HL-60 (cell line): ENCODE measurements around the gene KRTAP5-8.
A peak's percentile ranks its signal among the peaks of the same experiment; 100 is the strongest.

ENCODE experiments used
- DNase-seq, 2 experiments: peaks; one replicate each; pipeline ENCODE4 v3.0.0-alpha.2; 2010 to 2020; ENCODE audit warnings: low read depth in 1 of 2, low spot score in 1 of 2
- H3K27ac ChIP-seq: fragments of 250-450 bp; sonication (Bioruptor Pico); replicated peaks from 2 replicates; pipeline ENCODE4 v1.5.1; 2020; ENCODE audit warnings: mild to moderate bottlenecking, moderate library complexity
- H3K27me3 ChIP-seq: fragments of 250-450 bp; sonication (Bioruptor Pico); 2 replicates; pipeline ENCODE4 v1.5.1; 2021; ENCODE audit warnings: mild to moderate bottlenecking, moderate library complexity; ENCODE audit not compliant: insufficient read depth, poor library complexity, severe bottlenecking
- H3K4me3 ChIP-seq: replicated peaks from 2 replicates; pipeline ENCODE4 v1.5.1; 2011; ENCODE audit warnings: mild to moderate bottlenecking, control low read depth, low read length; ENCODE audit not compliant: insufficient read depth
- CTCF ChIP-seq: IDR thresholded peaks from one replicate; pipeline ENCODE4 v1.5.1; 2011; ENCODE audit warnings: low read length, control low read depth, inconsistent platforms; ENCODE audit not compliant: insufficient read depth
- GABPA ChIP-seq: IDR thresholded peaks from 2 replicates; pipeline ENCODE4 v1.6.1; 2012; ENCODE audit warnings: low read depth
- POLR2AphosphoS5 ChIP-seq: IDR thresholded peaks from 2 replicates; pipeline ENCODE4 v1.6.1; 2012; ENCODE audit warnings: low read depth
- SPI1 ChIP-seq: IDR thresholded peaks from 2 replicates; pipeline ENCODE4 v1.6.1; 2012; ENCODE audit warnings: low read depth, mild to moderate bottlenecking, borderline replicate concordance
- TF ChIP-seq, protein P1 (sequence below): IDR thresholded peaks from 2 replicates; pipeline ENCODE4 v1.6.1; 2012; ENCODE audit warnings: low read depth; ENCODE audit not compliant: insufficient replicate concordance

Gene KRTAP5-8

DNA sequence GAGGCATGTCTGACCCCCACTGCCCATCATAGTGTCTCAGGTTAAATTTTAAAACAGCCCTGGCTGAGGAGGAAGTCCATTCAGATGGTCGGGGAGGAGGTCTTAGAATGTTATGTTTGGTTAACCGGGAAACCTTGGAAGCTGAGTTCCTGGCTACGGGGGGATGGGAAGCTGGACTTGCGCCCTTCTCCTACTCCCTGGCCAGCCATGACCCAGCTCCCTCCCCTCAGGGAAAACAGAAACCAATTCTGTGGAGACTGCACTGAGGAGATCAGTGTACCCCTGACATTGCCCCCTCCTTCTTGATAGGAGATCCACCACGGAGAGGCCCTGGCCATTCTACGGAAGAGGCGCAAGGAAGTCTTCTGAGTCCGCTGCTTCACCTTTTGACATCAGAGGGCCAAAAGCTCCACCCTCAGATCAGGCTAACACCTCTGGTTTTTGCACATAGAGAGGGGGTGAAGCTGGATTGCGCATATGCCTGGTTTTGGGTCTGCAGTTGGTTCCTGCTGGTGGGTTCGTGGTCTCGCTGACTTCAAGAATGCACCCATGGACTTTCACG, 7.7 kb downstream of the KRTAP5-8 start:
- TF ChIP-seq, protein P1, sequence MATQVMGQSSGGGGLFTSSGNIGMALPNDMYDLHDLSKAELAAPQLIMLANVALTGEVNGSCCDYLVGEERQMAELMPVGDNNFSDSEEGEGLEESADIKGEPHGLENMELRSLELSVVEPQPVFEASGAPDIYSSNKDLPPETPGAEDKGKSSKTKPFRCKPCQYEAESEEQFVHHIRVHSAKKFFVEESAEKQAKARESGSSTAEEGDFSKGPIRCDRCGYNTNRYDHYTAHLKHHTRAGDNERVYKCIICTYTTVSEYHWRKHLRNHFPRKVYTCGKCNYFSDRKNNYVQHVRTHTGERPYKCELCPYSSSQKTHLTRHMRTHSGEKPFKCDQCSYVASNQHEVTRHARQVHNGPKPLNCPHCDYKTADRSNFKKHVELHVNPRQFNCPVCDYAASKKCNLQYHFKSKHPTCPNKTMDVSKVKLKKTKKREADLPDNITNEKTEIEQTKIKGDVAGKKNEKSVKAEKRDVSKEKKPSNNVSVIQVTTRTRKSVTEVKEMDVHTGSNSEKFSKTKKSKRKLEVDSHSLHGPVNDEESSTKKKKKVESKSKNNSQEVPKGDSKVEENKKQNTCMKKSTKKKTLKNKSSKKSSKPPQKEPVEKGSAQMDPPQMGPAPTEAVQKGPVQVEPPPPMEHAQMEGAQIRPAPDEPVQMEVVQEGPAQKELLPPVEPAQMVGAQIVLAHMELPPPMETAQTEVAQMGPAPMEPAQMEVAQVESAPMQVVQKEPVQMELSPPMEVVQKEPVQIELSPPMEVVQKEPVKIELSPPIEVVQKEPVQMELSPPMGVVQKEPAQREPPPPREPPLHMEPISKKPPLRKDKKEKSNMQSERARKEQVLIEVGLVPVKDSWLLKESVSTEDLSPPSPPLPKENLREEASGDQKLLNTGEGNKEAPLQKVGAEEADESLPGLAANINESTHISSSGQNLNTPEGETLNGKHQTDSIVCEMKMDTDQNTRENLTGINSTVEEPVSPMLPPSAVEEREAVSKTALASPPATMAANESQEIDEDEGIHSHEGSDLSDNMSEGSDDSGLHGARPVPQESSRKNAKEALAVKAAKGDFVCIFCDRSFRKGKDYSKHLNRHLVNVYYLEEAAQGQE: no peak
- no peak for TF ChIP-seq CTCF
- TF ChIP-seq POLR2AphosphoS5: no peak
- TF ChIP-seq SPI1: no peak
- no peak for TF ChIP-seq GABPA
- DNase-seq: no peak
- Histone ChIP-seq H3K27me3 (no peaks in the 10 kb centered on the region), H3K27ac (no peak overlapping the region), H3K4me3 (no peak overlapping the region)

DNA sequence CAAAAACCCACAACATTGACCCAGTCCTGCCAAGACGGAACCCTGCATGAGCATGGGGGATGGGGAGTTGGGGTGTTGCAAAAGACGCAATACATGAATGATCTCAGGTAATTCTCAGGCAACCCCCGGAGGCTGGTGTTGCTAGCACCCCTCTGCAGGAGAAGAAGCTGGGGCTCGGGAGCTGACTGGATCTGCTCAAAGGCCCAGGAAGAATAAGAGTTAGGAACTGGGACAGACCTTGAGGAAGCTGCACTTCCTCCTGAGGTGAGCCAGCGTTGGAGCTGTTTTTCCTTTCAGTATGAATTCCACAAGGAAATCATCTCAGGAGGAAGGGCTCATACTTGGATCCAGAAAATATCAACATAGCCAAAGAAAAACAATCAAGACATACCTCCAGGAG, 10.3 kb downstream of the KRTAP5-8 start, which contains the start of gene KRTAP5-9:
Gene KRTAP5-9 (plus strand): TSS at position 301 of the 400 bp plus-strand sequence. CDS start 238 bp downstream, outside the sequence.
- Histone ChIP-seq H3K27ac (no peak within 1 kb of the TSS), H3K4me3 (no peak within 1 kb of the TSS), H3K27me3 (no peaks in the 10 kb centered on the region)
- TF ChIP-seq, protein P1: no peak
- peak; percentile 41; the same call in 1 of the 2 replicates for TF ChIP-seq SPI1
- no peak for DNase-seq

- peak in 1 of 2 experiments; percentile 72 for DNase-seq
- no peak overlapping the region for H3K27ac ChIP-seq
- no peak for TF ChIP-seq SPI1
- peak; percentile 93 for TF ChIP-seq POLR2AphosphoS5
- H3K4me3 ChIP-seq: no peak overlapping the region
- H3K27me3 ChIP-seq: no peaks in the 10 kb centered on the region
These were observed 10.9 kb downstream of the KRTAP5-8 start for GRCh38 chr11:71548716-71549151.

DNA sequence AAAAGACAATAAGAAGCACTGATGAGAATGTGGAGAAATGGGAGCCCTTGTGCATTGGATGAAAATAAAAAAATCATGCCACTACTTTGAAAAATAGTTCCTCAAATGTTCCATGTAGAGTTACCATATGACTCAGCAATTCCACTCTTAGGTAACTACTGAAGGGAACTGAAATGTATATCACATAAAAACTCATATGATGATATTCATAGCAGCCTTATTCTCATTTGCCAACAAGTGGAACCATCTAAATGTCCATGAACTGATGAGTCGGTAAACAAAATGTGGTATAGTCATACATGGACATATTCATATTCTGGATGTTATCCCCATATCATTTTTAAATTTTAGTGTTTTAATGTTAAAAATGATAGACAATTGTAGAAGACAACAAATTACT, 13.9 kb downstream of the KRTAP5-8 start:
- Histone ChIP-seq H3K27ac (no peak overlapping the region), H3K4me3 (no peak overlapping the region), H3K27me3 (no peaks in the 10 kb centered on the region)
- DNase-seq: peak in 1 of 2 experiments; percentile 31
- TF ChIP-seq SPI1 (peak; percentile 50; the same call in 1 of the 2 replicates), CTCF (no peak), POLR2AphosphoS5 (no peak)
- TF ChIP-seq, protein P1: no peak
